ENCODE data around the gene SEMA4B. TPM values are rescaled to one million over a fixed set of nuclear protein-coding genes. Genes with fewer than 3 reads are reported as not detected.

The SEMA4B gene
- total and polyA plus RNA-seq, 9 of the 15 experiments (the other 6 are each of a cell fraction or from before 2014, with no cell fraction given): 1.3 to 33.6 (median 11.0) TPM

DNA sequence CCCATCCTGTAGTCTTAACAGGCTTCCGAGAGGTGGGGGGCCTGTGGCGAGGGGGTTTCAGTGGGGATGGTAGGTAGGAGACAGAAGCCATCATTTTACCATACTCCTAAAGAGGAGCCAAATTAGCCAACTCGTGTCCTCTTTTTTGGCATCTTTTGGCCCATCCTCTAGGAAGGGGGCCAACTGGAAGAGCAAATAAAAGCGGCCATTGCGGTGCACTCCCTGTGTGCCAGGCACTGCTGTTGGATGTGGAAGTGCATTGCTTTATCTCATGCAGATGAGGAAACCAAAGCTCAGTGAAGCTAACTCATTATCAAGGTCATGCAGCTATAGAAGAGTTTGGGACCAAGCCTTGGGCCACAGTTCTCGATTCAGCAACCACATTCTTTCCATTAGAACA is 6.1 kb downstream of the SEMA4B start:
- Histone ChIP-seq H3K4me1 (replicated peaks in 1 of 2; ENCODE audit: control insufficient read depth in 2 of 2, insufficient read depth in 2 of 2, low read length in 2 of 2) (peaks cover 2 to 25% of the 10 kb centered on the region in 2 experiments; a peak in 4 of 5 replicates), H3K9me1 (ENCODE audit: control insufficient read depth, insufficient read depth, low read length) (no peaks in the 10 kb centered on the region), H4K20me1 (replicated peaks; ENCODE audit: control insufficient read depth, insufficient read depth, low read length) (peaks cover 8% of the 10 kb centered on the region; the same call in 1 of the 2 replicates), H3K36me3 (ENCODE audit: control insufficient read depth, insufficient read depth, low read length) (peaks cover 88% of the 10 kb centered on the region; the same call in 2 of the 3 replicates), H3K4me3 (no peak overlapping the region), H3K9me3 (replicated peaks; ENCODE audit: control insufficient read depth, insufficient read depth, low read depth, low read length) (no peaks in the 10 kb centered on the region), H3K9ac (ENCODE audit: insufficient read depth in 1 of 2, low read depth in 2 of 2, low read length in 2 of 2) (no peak overlapping the region), H3K79me2 (ENCODE audit: control insufficient read depth, insufficient read depth, low read length) (peaks cover 80% of the 10 kb centered on the region), H3K27me3 (ENCODE audit: control insufficient read depth in 2 of 2, insufficient read depth in 2 of 2, low read length in 2 of 2) (no peaks in the 10 kb centered on the region), H3K4me2 (ENCODE audit: insufficient read depth, low read length) (no peak overlapping the region), H3K27ac (ENCODE audit: extremely low read depth, low read depth, low read length) (no peak overlapping the region), H2AFZ (ENCODE audit: low read depth, low read length) (no peak overlapping the region)
- no TSS peak for BruUV-seq (replicated peaks)
- FAIRE-seq: no peak
- no peak for TF ChIP-seq KLF16 (IDR thresholded peaks at IDR 0.05)
- no peak for TF ChIP-seq ZSCAN32 (CRISPR knock-in tag; IDR thresholded peaks at IDR 0.05)
- TF ChIP-seq HNRNPH1 (optimal IDR thresholded peaks at IDR 0.05; ENCODE audit: low read depth, low read length): no peak
- no peak for TF ChIP-seq NRF1 (conservative IDR thresholded peaks at IDR 0.05 in 1 of 2, IDR thresholded peaks at IDR 0.05 in 1 of 2)
- no peak for TF ChIP-seq BRD4 (IDR thresholded peaks at IDR 0.05)
- TF ChIP-seq, protein P1, sequence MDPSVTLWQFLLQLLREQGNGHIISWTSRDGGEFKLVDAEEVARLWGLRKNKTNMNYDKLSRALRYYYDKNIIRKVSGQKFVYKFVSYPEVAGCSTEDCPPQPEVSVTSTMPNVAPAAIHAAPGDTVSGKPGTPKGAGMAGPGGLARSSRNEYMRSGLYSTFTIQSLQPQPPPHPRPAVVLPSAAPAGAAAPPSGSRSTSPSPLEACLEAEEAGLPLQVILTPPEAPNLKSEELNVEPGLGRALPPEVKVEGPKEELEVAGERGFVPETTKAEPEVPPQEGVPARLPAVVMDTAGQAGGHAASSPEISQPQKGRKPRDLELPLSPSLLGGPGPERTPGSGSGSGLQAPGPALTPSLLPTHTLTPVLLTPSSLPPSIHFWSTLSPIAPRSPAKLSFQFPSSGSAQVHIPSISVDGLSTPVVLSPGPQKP (CRISPR knock-in tag; IDR thresholded peaks at IDR 0.05): no peak
- TF ChIP-seq NCOA6 (IDR thresholded peaks at IDR 0.05): no peak
- TF ChIP-seq ZFX (CRISPR knock-in tag; IDR thresholded peaks at IDR 0.05): no peak
- no peak for TF ChIP-seq ZZZ3 (IDR thresholded peaks at IDR 0.05)
- TF ChIP-seq CREBBP (IDR thresholded peaks at IDR 0.05; ENCODE audit: low read depth, low read length): no peak
- TF ChIP-seq, protein P2, sequence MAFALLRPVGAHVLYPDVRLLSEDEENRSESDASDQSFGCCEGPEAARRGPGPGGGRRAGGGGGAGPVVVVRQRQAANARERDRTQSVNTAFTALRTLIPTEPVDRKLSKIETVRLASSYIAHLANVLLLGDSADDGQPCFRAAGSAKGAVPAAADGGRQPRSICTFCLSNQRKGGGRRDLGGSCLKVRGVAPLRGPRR (CRISPR knock-in tag; IDR thresholded peaks at IDR 0.05): no peak
- no peak for TF ChIP-seq PHTF2 (CRISPR knock-in tag; IDR thresholded peaks at IDR 0.05)
- in situ Hi-C loops (cut with MboI) (no loop called here), intact Hi-C loops (cut with micrococcal nuclease) (no loop called here)
- no peak for ATAC-seq
- no peak for DNase-seq (ENCODE audit: extremely low read depth in 1 of 4, low spot score in 3 of 4)
- WGBS (ENCODE audit: insufficient coverage, low coverage, missing lambda C conversion rate): 94% methylated on average over 6 of the region's 6 CpGs
- POLR2A ChIA-PET: interaction anchor here (0.6 to 0.7 kb wide), 2 partner anchors 13 to 20 kb away, joined by 3 read pairs; no protein-coding TSS in a partner anchor
- CTCF ChIA-PET (ENCODE audit: low intra/inter-chr PET ratio): no interaction called here
